Activated T-cell treated with anti-CD3 and anti-CD28 coated beads, Interleukin-2, amount 50 U/mL, for 4 hours (primary cell): Measurements from ENCODE around the gene P3H2. TPM values are rescaled to one million over a fixed set of nuclear protein-coding genes. Genes with fewer than 3 reads are reported as not detected.
"Not testable (repeated sequence)": the region's sequence is repeated elsewhere in the genome, so short reads cannot be mapped to it uniquely, and the experiment has no call there.

Experiments
- ATAC-seq, 2 donors: fragments of 200-7000 bp; cut with Tn5 transposase; one replicate each; pipeline ENCODE4 v1.10.0; 2021
- DNase-seq: peaks from one replicate; pipeline ENCODE4 v3.0.0-alpha.2; 2020
- H3K27me3 Mint-ChIP-seq: one replicate; pipeline ENCODE4 v1.8.0; 2021; ENCODE audit warnings: low read depth, mixed read lengths
- H3K36me3 Mint-ChIP-seq: one replicate; pipeline ENCODE4 v1.8.0; 2022; ENCODE audit warnings: mixed read lengths; ENCODE audit not compliant: insufficient read depth
- H3K4me1 Mint-ChIP-seq: one replicate; pipeline ENCODE4 v1.8.0; 2021; ENCODE audit warnings: low read depth, mixed read lengths
- H3K4me3 Mint-ChIP-seq: one replicate; pipeline ENCODE4 v1.8.0; 2021; ENCODE audit warnings: mild to moderate bottlenecking, moderate library complexity, mixed read lengths
- H3K9me3 Mint-ChIP-seq: one replicate; pipeline ENCODE4 v1.8.0; 2021; ENCODE audit warnings: mixed read lengths
- total RNA-seq, 3 donors: library from RNA; stranded (reverse); gene quantifications; one replicate each; pipeline ENCODE4 v1.2.1, GENCODE V29; 2021

P3H2 gene
- total RNA-seq, 3 donors from 2014 or later = 0.13 to 0.40 (median 0.19) TPM

- H3K36me3 Mint-ChIP-seq = no peaks in the 10 kb centered on the region
- H3K9me3 Mint-ChIP-seq = no peaks in the 10 kb centered on the region
- H3K27me3 Mint-ChIP-seq = peaks cover 14% of the 10 kb centered on the region
- DNase-seq (no peak), ATAC-seq (no peak)
- no peaks in the 10 kb centered on the region for H3K4me1 Mint-ChIP-seq
- no peak overlapping the region for H3K4me3 Mint-ChIP-seq
These were observed 34.5 kb downstream of the P3H2 start for GRCh38 chr3:190086191-190086590.

- H3K4me3 Mint-ChIP-seq = no peak overlapping the region
- H3K36me3 Mint-ChIP-seq = no peaks in the 10 kb centered on the region
- no peaks in the 10 kb centered on the region for H3K4me1 Mint-ChIP-seq
- no peaks in the 10 kb centered on the region for H3K9me3 Mint-ChIP-seq
- DNase-seq (no peak), ATAC-seq (no peak)
- H3K27me3 Mint-ChIP-seq = peaks cover 14% of the 10 kb centered on the region
These were observed 35.7 kb downstream of the P3H2 start for GRCh38 chr3:190084983-190085382.

- no peak for DNase-seq
- Mint-ChIP-seq H3K9me3 (no peaks in the 10 kb centered on the region), H3K4me3 (no peak overlapping the region), H3K4me1 (no peaks in the 10 kb centered on the region), H3K27me3 (peaks cover 7% of the 10 kb centered on the region), H3K36me3 (no peaks in the 10 kb centered on the region)
- no peak for ATAC-seq
These were observed 37.1 kb downstream of the P3H2 start for GRCh38 chr3:190083635-190084034.

- ATAC-seq = no peak
These were observed 39.3 kb downstream of the P3H2 start for GRCh38 chr3:190081389-190081788.

DNA sequence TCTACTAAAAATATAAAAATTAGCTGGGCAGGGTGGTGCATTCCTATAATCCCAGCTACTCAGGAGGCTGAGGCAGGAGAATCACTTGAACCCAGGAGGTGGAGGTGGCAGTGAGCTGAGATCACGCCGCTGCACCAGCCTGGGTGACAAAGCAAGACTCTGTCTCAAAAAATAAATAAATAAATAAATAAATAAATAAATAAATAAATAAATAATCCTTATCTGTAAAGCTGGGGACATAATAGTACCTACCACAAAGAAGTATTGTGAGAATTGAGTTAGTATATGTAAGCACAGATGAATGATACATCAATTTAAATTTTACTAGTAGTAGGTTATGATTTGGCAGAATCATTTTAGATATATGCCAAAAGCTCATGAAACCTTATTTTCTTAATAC lies 41.5 kb downstream of the P3H2 start:
- not testable (repeated sequence) for H3K4me1 Mint-ChIP-seq

More at GRCh38 chr3:190081389-190081788, 39.3 kb downstream of the P3H2 start:
- Mint-ChIP-seq H3K36me3 (no peaks in the 10 kb centered on the region), H3K9me3 (no peaks in the 10 kb centered on the region), H3K4me1 (no peaks in the 10 kb centered on the region), H3K4me3 (no peak overlapping the region), H3K27me3 (peaks cover 3% of the 10 kb centered on the region)
- DNase-seq = no peak

GRCh38 chr3:190077395-190078045 lies 43.2 kb downstream of the P3H2 start:
- Mint-ChIP-seq H3K36me3 (no peaks in the 10 kb centered on the region), H3K27me3 (peaks cover 5% of the 10 kb centered on the region), H3K9me3 (no peaks in the 10 kb centered on the region), H3K4me3 (no peak overlapping the region), H3K4me1 (no peaks in the 10 kb centered on the region)
- ATAC-seq = no peak
- no peak for DNase-seq

More for the DNA sequence above, 41.5 kb downstream of the P3H2 start:
- not testable (repeated sequence) for DNase-seq, ATAC-seq, H3K36me3 Mint-ChIP-seq, H3K27me3 Mint-ChIP-seq, H3K4me3 Mint-ChIP-seq, H3K9me3 Mint-ChIP-seq

DNA sequence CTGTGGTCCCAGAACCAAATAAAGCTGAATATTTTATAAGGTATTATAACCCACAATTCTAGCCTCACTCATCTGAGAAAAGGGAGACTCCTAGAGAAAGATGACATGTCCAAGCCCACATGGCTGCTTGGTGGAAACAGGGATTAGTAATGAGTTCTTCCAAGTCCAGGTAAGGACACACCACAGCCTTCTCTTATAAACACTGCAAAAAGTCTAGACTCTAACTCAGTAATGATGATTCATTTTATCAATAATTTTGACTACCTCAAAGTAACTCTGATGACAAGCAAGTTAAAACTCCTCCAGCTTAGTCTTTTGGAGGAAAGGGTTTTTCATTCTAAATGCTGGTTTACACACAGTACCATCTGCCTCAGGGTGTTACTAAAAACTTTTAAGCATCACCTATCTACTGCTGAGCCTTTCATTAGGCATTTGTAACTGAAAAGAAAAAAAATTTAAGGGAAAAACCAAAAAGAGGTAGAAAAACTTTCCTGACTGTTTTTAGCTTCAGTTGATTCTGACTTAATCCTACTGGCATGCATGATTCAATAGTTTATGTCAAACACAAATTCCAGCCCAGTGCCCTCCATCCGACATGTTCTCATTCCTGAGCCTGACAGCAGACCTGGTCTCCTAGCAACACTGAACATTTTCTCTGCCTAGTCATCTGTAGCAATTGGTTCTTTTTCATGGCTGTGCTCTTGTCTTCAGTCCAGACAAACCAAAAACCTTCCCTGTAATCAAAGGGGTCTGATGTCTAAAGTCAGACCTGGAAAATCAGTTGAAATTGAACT lies 43.9 kb downstream of the P3H2 start:
- Mint-ChIP-seq H3K4me1 (no peaks in the 10 kb centered on the region), H3K9me3 (no peaks in the 10 kb centered on the region), H3K27me3 (peaks cover 5% of the 10 kb centered on the region), H3K4me3 (no peak overlapping the region), H3K36me3 (no peaks in the 10 kb centered on the region)
- ATAC-seq (no peak), DNase-seq (no peak)

GRCh38 chr3:190076136-190076535 lies 44.6 kb downstream of the P3H2 start:
- Mint-ChIP-seq H3K4me3 (no peak overlapping the region), H3K9me3 (no peaks in the 10 kb centered on the region), H3K4me1 (no peaks in the 10 kb centered on the region), H3K27me3 (peaks cover 5% of the 10 kb centered on the region), H3K36me3 (no peaks in the 10 kb centered on the region)
- no peak for ATAC-seq
- no peak for DNase-seq

GRCh38 chr3:190074817-190075216 lies 45.9 kb downstream of the P3H2 start:
- ATAC-seq (no peak), DNase-seq (no peak)
- Mint-ChIP-seq H3K9me3 (no peaks in the 10 kb centered on the region), H3K27me3 (peaks cover 5% of the 10 kb centered on the region), H3K4me1 (no peaks in the 10 kb centered on the region), H3K36me3 (no peaks in the 10 kb centered on the region), H3K4me3 (no peak overlapping the region)

GRCh38 chr3:190073264-190074008 lies 47.3 kb downstream of the P3H2 start:
- DNase-seq = no peak
- Mint-ChIP-seq H3K36me3 (no peaks in the 10 kb centered on the region), H3K9me3 (no peaks in the 10 kb centered on the region), H3K4me3 (no peak overlapping the region), H3K27me3 (peaks cover 5% of the 10 kb centered on the region), H3K4me1 (no peaks in the 10 kb centered on the region)
- ATAC-seq = no peak

GRCh38 chr3:190072856-190073255 lies 47.8 kb downstream of the P3H2 start:
- no peak for DNase-seq
- Mint-ChIP-seq H3K27me3 (peaks cover 5% of the 10 kb centered on the region), H3K36me3 (no peaks in the 10 kb centered on the region)

GRCh38 chr3:190071921-190072320 lies 48.8 kb downstream of the P3H2 start:
- H3K4me1 Mint-ChIP-seq, H3K9me3 Mint-ChIP-seq, H3K36me3 Mint-ChIP-seq, H3K27me3 Mint-ChIP-seq, DNase-seq, H3K4me3 Mint-ChIP-seq, ATAC-seq: not testable (repeated sequence)

More at GRCh38 chr3:190072856-190073255, 47.8 kb downstream of the P3H2 start:
- Mint-ChIP-seq H3K9me3 (no peaks in the 10 kb centered on the region), H3K4me1 (no peaks in the 10 kb centered on the region), H3K4me3 (no peak overlapping the region)
- no peak for ATAC-seq

GRCh38 chr3:190070622-190071347 lies 49.9 kb downstream of the P3H2 start:
- Mint-ChIP-seq H3K27me3 (peaks cover 3% of the 10 kb centered on the region), H3K4me1 (no peaks in the 10 kb centered on the region), H3K36me3 (no peaks in the 10 kb centered on the region), H3K4me3 (no peak overlapping the region), H3K9me3 (no peaks in the 10 kb centered on the region)
- no peak for DNase-seq
- ATAC-seq = no peak

GRCh38 chr3:190065204-190065603 lies 55.5 kb downstream of the P3H2 start:
- peaks cover 3% of the 10 kb centered on the region for H3K27me3 Mint-ChIP-seq
- no peaks in the 10 kb centered on the region for H3K36me3 Mint-ChIP-seq
- no peaks in the 10 kb centered on the region for H3K9me3 Mint-ChIP-seq
- H3K4me3 Mint-ChIP-seq = no peak overlapping the region
- DNase-seq (no peak), ATAC-seq (no peak)
- H3K4me1 Mint-ChIP-seq = no peaks in the 10 kb centered on the region
